GM21528 (cell line): ENCODE data around the gene KRTAP5-9.
"Not testable (repeated sequence)": the region's sequence is repeated elsewhere in the genome, so short reads cannot be mapped to it uniquely, and the experiment has no call there.

Experiments used
- ATAC-seq: cut with Tn5 transposase; IDR thresholded peaks from one replicate; pipeline ENCODE4 v1.9.1; 2021; ENCODE audit warnings: mild to moderate bottlenecking, moderate library complexity; ENCODE audit not compliant: unreplicated experiment, low FRiP score

KRTAP5-9 gene

DNA sequence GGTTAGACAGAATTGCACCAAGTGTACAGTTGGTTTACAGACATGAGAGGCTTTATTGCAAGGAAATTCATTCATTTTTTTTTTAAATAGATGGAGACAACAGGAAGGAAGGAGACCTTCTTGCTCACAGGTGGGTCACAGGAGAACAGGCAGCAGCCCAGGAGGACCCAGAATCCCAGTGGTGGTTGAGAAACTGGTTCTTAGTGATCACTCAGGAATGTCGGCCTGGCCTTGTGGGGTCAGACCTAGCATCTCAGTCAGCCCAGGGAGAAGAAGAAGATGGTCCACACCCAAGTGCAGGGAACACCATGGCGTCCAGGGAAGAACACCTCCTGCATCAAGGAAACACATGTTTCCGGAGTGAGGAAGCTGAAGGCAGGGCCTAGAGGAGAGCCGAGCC, 33.6 kb downstream of the KRTAP5-9 start:
- no peak for ATAC-seq

GRCh38 chr11:71582309-71582895, 34.2 kb downstream of the KRTAP5-9 start, which contains the start of gene KRTAP5-11:
Gene KRTAP5-11 (minus strand): TSS chr11:71582875. CDS start chr11:71582837, 38 bp downstream.
- no peak for ATAC-seq

- not testable (repeated sequence) for ATAC-seq
Observed at GRCh38 chr11:71582969-71583368, 34.7 kb downstream of the KRTAP5-9 start.

GRCh38 chr11:71585673-71586072, 37.5 kb downstream of the KRTAP5-9 start:
- not testable (repeated sequence) for ATAC-seq

- not testable (repeated sequence) for ATAC-seq
Observed at GRCh38 chr11:71588314-71588713, 40.1 kb downstream of the KRTAP5-9 start.

DNA sequence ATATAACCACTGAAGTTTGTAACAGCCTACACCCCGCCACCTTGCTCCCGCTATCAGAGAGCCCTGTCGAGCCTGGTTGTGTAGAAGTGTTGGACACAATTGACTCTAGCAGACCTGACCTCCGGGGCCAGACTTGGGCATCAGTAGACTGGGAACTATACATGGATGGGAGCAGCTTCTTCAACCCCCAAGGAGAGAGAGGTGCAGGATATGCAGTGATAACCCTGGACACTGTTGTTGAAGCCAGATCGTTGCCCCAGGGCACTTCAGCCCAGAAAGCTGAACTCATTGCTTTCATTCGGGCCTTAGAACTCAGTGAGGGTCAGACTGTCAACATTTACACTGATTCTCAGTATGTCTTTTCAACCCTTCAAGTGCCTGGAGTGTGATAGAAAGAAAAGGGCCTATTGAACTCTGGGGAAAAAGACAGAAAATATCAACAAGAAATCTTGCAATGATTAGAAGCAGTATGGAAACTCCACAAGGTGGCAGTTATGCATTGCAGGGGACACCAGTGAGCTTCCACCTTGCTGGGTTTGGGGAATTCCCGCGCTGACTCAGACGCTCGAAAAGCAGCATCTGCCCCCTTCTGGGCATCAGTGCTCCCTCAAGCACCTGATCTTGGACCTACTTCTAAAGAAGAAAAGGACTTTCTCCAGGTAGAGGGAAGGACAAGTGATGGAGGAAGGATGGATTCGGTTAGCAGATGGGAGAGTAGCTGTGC, 40.8 kb downstream of the KRTAP5-9 start:
- not testable (repeated sequence) for ATAC-seq

- not testable (repeated sequence) for ATAC-seq
Observed at GRCh38 chr11:71589546-71589920, 41.3 kb downstream of the KRTAP5-9 start.
